ENCODE data around the gene NDST3.

DNA sequence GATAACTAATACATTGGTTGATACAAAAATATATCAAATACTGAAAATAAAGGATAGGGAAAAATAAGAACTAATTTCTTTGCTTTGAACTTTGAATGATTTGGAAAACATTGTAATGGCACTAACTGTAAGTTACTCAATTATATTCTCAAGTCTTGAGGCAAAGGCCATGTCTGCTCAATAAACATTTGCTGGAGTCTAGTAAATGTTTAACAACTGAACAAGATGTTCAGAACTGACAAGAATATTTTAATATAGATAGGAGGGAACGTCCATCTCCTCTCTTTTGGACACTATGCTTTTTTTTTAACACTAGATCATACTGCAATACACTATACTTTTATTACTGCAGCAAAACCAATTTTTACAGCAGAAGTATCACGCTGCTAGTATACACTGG is 242.3 kb downstream of the NDST3 start:
- TF ChIP-seq CTCF (IDR thresholded peaks at IDR 0.05), result no peak
- TF ChIP-seq POLR2A (IDR thresholded peaks at IDR 0.05), result no peak
